OCI-LY1 (cell line): Measurements from ENCODE around the gene FHIT.

Experiments
- EZH2 ChIP-seq: fragments of 200-600 bp; sonication (generic), shearing (Covaris generic); IDR thresholded peaks from 2 replicates; pipeline ENCODE4 v1.8.0; 2017; ENCODE audit warnings: borderline replicate concordance, mixed run types, mild to moderate bottlenecking, antibody characterized with exemption, low read length, moderate library complexity, mixed read lengths
- TF ChIP-seq, protein P1 (sequence below): fragments of 200-600 bp; sonication (generic), shearing (Covaris generic); IDR thresholded peaks from 2 replicates; pipeline ENCODE4 v1.5.1; 2017; ENCODE audit warnings: mild to moderate bottlenecking, antibody characterized with exemption, low read length, moderate library complexity, mixed read lengths

DNA sequence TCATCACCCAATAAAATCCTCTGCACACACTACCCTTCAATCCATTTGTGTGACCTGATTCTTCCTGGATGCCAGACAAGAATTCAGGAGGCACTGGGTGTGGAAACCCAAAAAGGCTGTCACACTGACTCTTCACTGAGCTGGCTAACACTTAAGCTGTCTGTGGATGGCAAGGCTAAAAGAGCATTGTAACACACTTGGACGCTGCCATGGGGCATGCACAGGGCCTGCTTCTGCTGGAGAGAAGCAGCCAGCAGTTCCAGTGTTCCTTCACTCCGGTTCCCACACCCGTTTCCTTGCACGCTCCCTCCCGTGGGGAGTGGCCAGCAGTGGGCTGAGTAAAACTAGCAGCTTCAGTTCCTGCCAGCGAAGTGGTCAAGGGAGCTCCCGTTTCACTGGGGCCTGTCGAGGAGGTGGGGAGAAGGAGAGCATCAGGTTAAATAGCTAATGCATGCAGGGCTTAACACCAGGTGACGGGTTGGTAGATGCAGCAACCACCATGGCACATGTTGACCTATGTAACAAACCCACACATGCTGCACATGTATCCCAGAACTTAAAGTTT lies 737.1 kb downstream of the FHIT start:
- TF ChIP-seq, protein P1, sequence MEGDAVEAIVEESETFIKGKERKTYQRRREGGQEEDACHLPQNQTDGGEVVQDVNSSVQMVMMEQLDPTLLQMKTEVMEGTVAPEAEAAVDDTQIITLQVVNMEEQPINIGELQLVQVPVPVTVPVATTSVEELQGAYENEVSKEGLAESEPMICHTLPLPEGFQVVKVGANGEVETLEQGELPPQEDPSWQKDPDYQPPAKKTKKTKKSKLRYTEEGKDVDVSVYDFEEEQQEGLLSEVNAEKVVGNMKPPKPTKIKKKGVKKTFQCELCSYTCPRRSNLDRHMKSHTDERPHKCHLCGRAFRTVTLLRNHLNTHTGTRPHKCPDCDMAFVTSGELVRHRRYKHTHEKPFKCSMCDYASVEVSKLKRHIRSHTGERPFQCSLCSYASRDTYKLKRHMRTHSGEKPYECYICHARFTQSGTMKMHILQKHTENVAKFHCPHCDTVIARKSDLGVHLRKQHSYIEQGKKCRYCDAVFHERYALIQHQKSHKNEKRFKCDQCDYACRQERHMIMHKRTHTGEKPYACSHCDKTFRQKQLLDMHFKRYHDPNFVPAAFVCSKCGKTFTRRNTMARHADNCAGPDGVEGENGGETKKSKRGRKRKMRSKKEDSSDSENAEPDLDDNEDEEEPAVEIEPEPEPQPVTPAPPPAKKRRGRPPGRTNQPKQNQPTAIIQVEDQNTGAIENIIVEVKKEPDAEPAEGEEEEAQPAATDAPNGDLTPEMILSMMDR: no peak
- TF ChIP-seq EZH2: no peak
